ENCODE results near the gene EXOC3.

The EXOC3 gene

GRCh38 chr5:439636-440035 lies 3.3 kb upstream of the EXOC3 start:
- H3K27me3 ChIP-seq (replicated peaks; ENCODE audit: control insufficient read depth, insufficient read depth, low read length, poor library complexity, severe bottlenecking), result no peaks in the 10 kb centered on the region
- no peaks in the 10 kb centered on the region for H3K9me3 ChIP-seq (ENCODE audit: control insufficient read depth, low read length)
- no peak overlapping the region for H3K27ac ChIP-seq (ENCODE audit: insufficient read depth, low read length, poor library complexity, severe bottlenecking)
- H3K4me1 ChIP-seq (ENCODE audit: control insufficient read depth, insufficient read depth, low read length, poor library complexity, severe bottlenecking), result peaks cover 17% of the 10 kb centered on the region
- H3K4me3 ChIP-seq (ENCODE audit: insufficient read depth, low read depth, low read length, poor library complexity, severe bottlenecking), result no peak overlapping the region
- no peak for DNase-seq
- H3K36me3 ChIP-seq (ENCODE audit: control insufficient read depth, insufficient read depth, low read length), result no peaks in the 10 kb centered on the region

GRCh38 chr5:440401-441201 lies 2.4 kb upstream of the EXOC3 start:
- Histone ChIP-seq H3K27me3 (replicated peaks; ENCODE audit: control insufficient read depth, insufficient read depth, low read length, poor library complexity, severe bottlenecking) (no peaks in the 10 kb centered on the region), H3K4me1 (ENCODE audit: control insufficient read depth, insufficient read depth, low read length, poor library complexity, severe bottlenecking) (peaks cover 17% of the 10 kb centered on the region), H3K9me3 (ENCODE audit: control insufficient read depth, low read length) (no peaks in the 10 kb centered on the region), H3K27ac (ENCODE audit: insufficient read depth, low read length, poor library complexity, severe bottlenecking) (no peak overlapping the region), H3K4me3 (ENCODE audit: insufficient read depth, low read depth, low read length, poor library complexity, severe bottlenecking) (no peak overlapping the region), H3K36me3 (ENCODE audit: control insufficient read depth, insufficient read depth, low read length) (no peaks in the 10 kb centered on the region)
- DNase-seq, result no peak

- Histone ChIP-seq H3K27ac (ENCODE audit: insufficient read depth, low read length, poor library complexity, severe bottlenecking) (no peak overlapping the region), H3K27me3 (replicated peaks; ENCODE audit: control insufficient read depth, insufficient read depth, low read length, poor library complexity, severe bottlenecking) (no peaks in the 10 kb centered on the region), H3K4me1 (ENCODE audit: control insufficient read depth, insufficient read depth, low read length, poor library complexity, severe bottlenecking) (peaks cover 17% of the 10 kb centered on the region), H3K9me3 (ENCODE audit: control insufficient read depth, low read length) (no peaks in the 10 kb centered on the region), H3K36me3 (ENCODE audit: control insufficient read depth, insufficient read depth, low read length) (peaks cover 5% of the 10 kb centered on the region), H3K4me3 (ENCODE audit: insufficient read depth, low read depth, low read length, poor library complexity, severe bottlenecking) (peak overlapping the region; percentile 91)
- DNase-seq, result no peak
These were observed 1.0 kb upstream of the EXOC3 start for GRCh38 chr5:441996-442334.

GRCh38 chr5:443239-444151 lies 519 bp downstream of the EXOC3 start:
- H3K4me1 ChIP-seq (ENCODE audit: control insufficient read depth, insufficient read depth, low read length, poor library complexity, severe bottlenecking), result peaks cover 17% of the 10 kb centered on the region
- H3K36me3 ChIP-seq (ENCODE audit: control insufficient read depth, insufficient read depth, low read length), result peaks cover 20% of the 10 kb centered on the region
- H3K27me3 ChIP-seq (replicated peaks; ENCODE audit: control insufficient read depth, insufficient read depth, low read length, poor library complexity, severe bottlenecking), result no peaks in the 10 kb centered on the region
- H3K27ac ChIP-seq (ENCODE audit: insufficient read depth, low read length, poor library complexity, severe bottlenecking), result peak overlapping the region; percentile 73
- peak overlapping the region; percentile 91 for H3K4me3 ChIP-seq (ENCODE audit: insufficient read depth, low read depth, low read length, poor library complexity, severe bottlenecking)
- H3K9me3 ChIP-seq (ENCODE audit: control insufficient read depth, low read length), result no peaks in the 10 kb centered on the region
- peak in 1 of 3 donors; percentile 9 for DNase-seq

GRCh38 chr5:444226-444625 lies 1.2 kb downstream of the EXOC3 start:
- Histone ChIP-seq H3K9me3 (ENCODE audit: control insufficient read depth, low read length) (no peaks in the 10 kb centered on the region), H3K27ac (ENCODE audit: insufficient read depth, low read length, poor library complexity, severe bottlenecking) (no peak overlapping the region), H3K36me3 (ENCODE audit: control insufficient read depth, insufficient read depth, low read length) (peaks cover 26% of the 10 kb centered on the region), H3K4me3 (ENCODE audit: insufficient read depth, low read depth, low read length, poor library complexity, severe bottlenecking) (peak overlapping the region; percentile 91), H3K4me1 (ENCODE audit: control insufficient read depth, insufficient read depth, low read length, poor library complexity, severe bottlenecking) (peaks cover 17% of the 10 kb centered on the region), H3K27me3 (replicated peaks; ENCODE audit: control insufficient read depth, insufficient read depth, low read length, poor library complexity, severe bottlenecking) (no peaks in the 10 kb centered on the region)
- DNase-seq, result no peak

- DNase-seq, result no peak
- H3K4me3 ChIP-seq (ENCODE audit: insufficient read depth, low read depth, low read length, poor library complexity, severe bottlenecking), result no peak overlapping the region
- no peak overlapping the region for H3K27ac ChIP-seq (ENCODE audit: insufficient read depth, low read length, poor library complexity, severe bottlenecking)
- no peaks in the 10 kb centered on the region for H3K27me3 ChIP-seq (replicated peaks; ENCODE audit: control insufficient read depth, insufficient read depth, low read length, poor library complexity, severe bottlenecking)
- no peaks in the 10 kb centered on the region for H3K9me3 ChIP-seq (ENCODE audit: control insufficient read depth, low read length)
- peaks cover 32% of the 10 kb centered on the region for H3K36me3 ChIP-seq (ENCODE audit: control insufficient read depth, insufficient read depth, low read length)
- H3K4me1 ChIP-seq (ENCODE audit: control insufficient read depth, insufficient read depth, low read length, poor library complexity, severe bottlenecking), result peaks cover 17% of the 10 kb centered on the region
These were observed 2.6 kb downstream of the EXOC3 start for GRCh38 chr5:445591-445990.

GRCh38 chr5:446066-446882 lies 3.3 kb downstream of the EXOC3 start:
- peaks cover 17% of the 10 kb centered on the region for H3K4me1 ChIP-seq (ENCODE audit: control insufficient read depth, insufficient read depth, low read length, poor library complexity, severe bottlenecking)
- DNase-seq, result no peak
- no peak overlapping the region for H3K27ac ChIP-seq (ENCODE audit: insufficient read depth, low read length, poor library complexity, severe bottlenecking)
- no peaks in the 10 kb centered on the region for H3K9me3 ChIP-seq (ENCODE audit: control insufficient read depth, low read length)
- H3K27me3 ChIP-seq (replicated peaks; ENCODE audit: control insufficient read depth, insufficient read depth, low read length, poor library complexity, severe bottlenecking), result no peaks in the 10 kb centered on the region
- H3K4me3 ChIP-seq (ENCODE audit: insufficient read depth, low read depth, low read length, poor library complexity, severe bottlenecking), result no peak overlapping the region
- H3K36me3 ChIP-seq (ENCODE audit: control insufficient read depth, insufficient read depth, low read length), result peaks cover 37% of the 10 kb centered on the region

GRCh38 chr5:446883-447263 lies 3.9 kb downstream of the EXOC3 start:
- peaks cover 43% of the 10 kb centered on the region for H3K36me3 ChIP-seq (ENCODE audit: control insufficient read depth, insufficient read depth, low read length)
- H3K4me3 ChIP-seq (ENCODE audit: insufficient read depth, low read depth, low read length, poor library complexity, severe bottlenecking), result no peak overlapping the region
- H3K27ac ChIP-seq (ENCODE audit: insufficient read depth, low read length, poor library complexity, severe bottlenecking), result no peak overlapping the region

GRCh38 chr5:447501-447900 lies 4.5 kb downstream of the EXOC3 start:
- Histone ChIP-seq H3K9me3 (ENCODE audit: control insufficient read depth, low read length) (peaks cover 5% of the 10 kb centered on the region), H3K27me3 (replicated peaks; ENCODE audit: control insufficient read depth, insufficient read depth, low read length, poor library complexity, severe bottlenecking) (no peaks in the 10 kb centered on the region), H3K36me3 (ENCODE audit: control insufficient read depth, insufficient read depth, low read length) (peaks cover 50% of the 10 kb centered on the region), H3K4me1 (ENCODE audit: control insufficient read depth, insufficient read depth, low read length, poor library complexity, severe bottlenecking) (peaks cover 10% of the 10 kb centered on the region), H3K27ac (ENCODE audit: insufficient read depth, low read length, poor library complexity, severe bottlenecking) (no peak overlapping the region), H3K4me3 (ENCODE audit: insufficient read depth, low read depth, low read length, poor library complexity, severe bottlenecking) (no peak overlapping the region)
- DNase-seq, result no peak

More at GRCh38 chr5:446883-447263, 3.9 kb downstream of the EXOC3 start:
- Histone ChIP-seq H3K27me3 (replicated peaks; ENCODE audit: control insufficient read depth, insufficient read depth, low read length, poor library complexity, severe bottlenecking) (no peaks in the 10 kb centered on the region), H3K9me3 (ENCODE audit: control insufficient read depth, low read length) (peaks cover 1% of the 10 kb centered on the region), H3K4me1 (ENCODE audit: control insufficient read depth, insufficient read depth, low read length, poor library complexity, severe bottlenecking) (peaks cover 16% of the 10 kb centered on the region)
- DNase-seq, result no peak

Data from effector memory CD4-positive, alpha-beta T cell (primary cell).